AG10803 (cell line): ENCODE measurements around the gene STARD13.
A peak's percentile ranks its signal among the peaks of the same experiment; 100 is the strongest.

Source experiments
- DNase-seq: peaks from one replicate; pipeline ENCODE4 v3.0.0; 2010; ENCODE audit warnings: low read depth
- H3K4me3 ChIP-seq: 2 replicates; pipeline ENCODE4 v1.5.1; 2011; ENCODE audit warnings: mild to moderate bottlenecking, low read length, control low read depth
- CTCF ChIP-seq: conservative IDR thresholded peaks from 2 replicates; pipeline ENCODE4 v1.5.1; 2011; ENCODE audit warnings: mild to moderate bottlenecking, low read length, control low read depth, inconsistent platforms

Gene STARD13

GRCh38 chr13:33078263-33078662 is 207.3 kb downstream of the STARD13 start:
- no peak for TF ChIP-seq CTCF
- no peak overlapping the region for H3K4me3 ChIP-seq
- no peak for DNase-seq

GRCh38 chr13:33076001-33076992 is 209.3 kb downstream of the STARD13 start:
- H3K4me3 ChIP-seq = no peak overlapping the region
- no peak for DNase-seq
- TF ChIP-seq CTCF = no peak

GRCh38 chr13:33073338-33073737 is 212.2 kb downstream of the STARD13 start:
- no peak for TF ChIP-seq CTCF
- no peak overlapping the region for H3K4me3 ChIP-seq
- no peak for DNase-seq

GRCh38 chr13:33072759-33073158 is 212.8 kb downstream of the STARD13 start:
- H3K4me3 ChIP-seq = no peak overlapping the region
- no peak for TF ChIP-seq CTCF

GRCh38 chr13:33072282-33072681 is 213.3 kb downstream of the STARD13 start:
- TF ChIP-seq CTCF = no peak
- H3K4me3 ChIP-seq = no peak overlapping the region
- DNase-seq = peak; percentile 11

More at GRCh38 chr13:33072759-33073158, 212.8 kb downstream of the STARD13 start:
- DNase-seq = no peak

GRCh38 chr13:33070713-33071112 is 214.8 kb downstream of the STARD13 start:
- H3K4me3 ChIP-seq = no peak overlapping the region
- no peak for DNase-seq
- no peak for TF ChIP-seq CTCF

- peak; percentile 21; the same call in 1 of the 2 replicates for TF ChIP-seq CTCF
- no peak for DNase-seq
Observed at GRCh38 chr13:33069365-33069764, 216.2 kb downstream of the STARD13 start.

More at GRCh38 chr13:33069365-33069764, 216.2 kb downstream of the STARD13 start:
- no peak overlapping the region for H3K4me3 ChIP-seq
